Mucosa of gallbladder (tissue), 1 donor: ENCODE data around the gene FSHR. TPM values are rescaled to one million over a fixed set of nuclear protein-coding genes. Genes with fewer than 3 reads are reported as not detected.

Source experiments
- DNase-seq: peaks from one replicate; pipeline ENCODE4 v3.0.0-alpha.2; 2020; ENCODE audit warnings: low spot score
- total RNA-seq: library from RNA; stranded (reverse); gene quantifications from one replicate; pipeline ENCODE4 v1.2.1, GENCODE V29; 2021
- donor health status: DM: no; HTN: no; CAD: no.

Gene FSHR
- total RNA-seq, result 0.20 TPM

GRCh38 chr2:49154140-49154539 is at the start of gene FSHR:
FSHR (minus strand) TSS chr2:49154515; CDS start chr2:49154417, 98 bp downstream.
- DNase-seq, result no peak

GRCh38 chr2:49199266-49199665 is 45.0 kb upstream of the FSHR start:
- DNase-seq, result no peak

GRCh38 chr2:49194701-49195100 is 40.4 kb upstream of the FSHR start:
- no peak for DNase-seq

- DNase-seq, result no peak
Observed at GRCh38 chr2:49192036-49192435, 37.7 kb upstream of the FSHR start.

- DNase-seq, result no peak
Observed at GRCh38 chr2:49189512-49190225, 35.4 kb upstream of the FSHR start.

GRCh38 chr2:49186050-49186648 is 31.8 kb upstream of the FSHR start:
- DNase-seq, result no peak

GRCh38 chr2:49178656-49179055 is 24.3 kb upstream of the FSHR start:
- no peak for DNase-seq

- no peak for DNase-seq
Observed at GRCh38 chr2:49177194-49177593, 22.9 kb upstream of the FSHR start.

GRCh38 chr2:49175831-49176230 is 21.5 kb upstream of the FSHR start:
- DNase-seq, result no peak

GRCh38 chr2:49174750-49175149 is 20.4 kb upstream of the FSHR start:
- no peak for DNase-seq

- no peak for DNase-seq
Observed at GRCh38 chr2:49167131-49167530, 12.8 kb upstream of the FSHR start.

GRCh38 chr2:49165662-49166061 is 11.3 kb upstream of the FSHR start:
- DNase-seq, result no peak

GRCh38 chr2:49164729-49165128 is 10.4 kb upstream of the FSHR start:
- no peak for DNase-seq

GRCh38 chr2:49162151-49162550 is 7.8 kb upstream of the FSHR start:
- no peak for DNase-seq

GRCh38 chr2:49154891-49155290 is 576 bp upstream of the FSHR start:
- DNase-seq, result no peak

GRCh38 chr2:49153252-49153651 is 1.1 kb downstream of the FSHR start:
- no peak for DNase-seq

GRCh38 chr2:49152824-49153223 is 1.5 kb downstream of the FSHR start:
- no peak for DNase-seq

- DNase-seq, result no peak
Observed at GRCh38 chr2:49146401-49146800, 7.9 kb downstream of the FSHR start.

GRCh38 chr2:49131801-49132200 is 22.5 kb downstream of the FSHR start:
- DNase-seq, result no peak

GRCh38 chr2:49129034-49129433 is 25.3 kb downstream of the FSHR start:
- DNase-seq, result peak; percentile 14

- no peak for DNase-seq
Observed at GRCh38 chr2:49123600-49123999, 30.7 kb downstream of the FSHR start.

GRCh38 chr2:49122107-49122506 is 32.2 kb downstream of the FSHR start:
- no peak for DNase-seq

GRCh38 chr2:49113046-49113445 is 41.3 kb downstream of the FSHR start:
- DNase-seq, result no peak

GRCh38 chr2:49111456-49111855 is 42.9 kb downstream of the FSHR start:
- DNase-seq, result no peak
